GM12873 (cell line): ENCODE measurements around the gene KCNK10.

Experiments used
- CTCF ChIP-seq: IDR thresholded peaks from 2 replicates; pipeline ENCODE4 v1.5.1; 2012; ENCODE audit warnings: low read depth, mild to moderate bottlenecking, moderate library complexity, low read length, control low read depth; ENCODE audit not compliant: insufficient read depth; ENCODE audit errors: missing control alignments

KCNK10 gene

GRCh38 chr14:88289996-88290395 is 33.1 kb downstream of the KCNK10 start:
- no peak for TF ChIP-seq CTCF

- TF ChIP-seq CTCF: no peak
These were observed 33.8 kb downstream of the KCNK10 start for GRCh38 chr14:88289234-88289633.

- TF ChIP-seq CTCF: no peak
These were observed 36.8 kb downstream of the KCNK10 start for GRCh38 chr14:88286309-88286708.

- TF ChIP-seq CTCF: no peak
These were observed 41.6 kb downstream of the KCNK10 start for GRCh38 chr14:88281447-88281846.

GRCh38 chr14:88276923-88277596 is 46.0 kb downstream of the KCNK10 start:
- TF ChIP-seq CTCF: no peak

- no peak for TF ChIP-seq CTCF
These were observed 50.4 kb downstream of the KCNK10 start for GRCh38 chr14:88272390-88273269.

- TF ChIP-seq CTCF: no peak
These were observed 51.9 kb downstream of the KCNK10 start for GRCh38 chr14:88271205-88271604.
